B cell (primary cell): ENCODE results near the gene SCAMP4. TPM values are rescaled to one million over a fixed set of nuclear protein-coding genes. Genes with fewer than 3 reads are reported as not detected.

Experiments
- ATAC-seq: fragments of 200-7000 bp; cut with Tn5 transposase; one replicate; pipeline ENCODE4 v1.10.0; 2021; ENCODE audit warnings: low read depth, mild to moderate bottlenecking, moderate number of reproducible peaks, moderate library complexity
- CTCF ChIA-PET: fragments of 350-600 bp; sonication (Branson Sonifier 250); formaldehyde crosslinking; loops from one replicate; lab custom pipeline; 2021; ENCODE audit warnings: antibody characterized with exemption, inconsistent platforms; lab: Charles Lee
- POLR2A ChIA-PET: fragments of 350-600 bp; sonication (Branson Sonifier 250); formaldehyde crosslinking; loops from one replicate; lab custom pipeline; 2021; ENCODE audit warnings: antibody characterized with exemption; lab: Charles Lee
- DNase-seq: peaks from one replicate; pipeline ENCODE4 v3.0.0; 2013
- H2AFZ ChIP-seq: 2 replicates; pipeline ENCODE4 v1.6.1; 2012; ENCODE audit warnings: mild to moderate bottlenecking, low read depth, low read length; ENCODE audit not compliant: insufficient read depth, poor library complexity, severe bottlenecking
- H3K27ac ChIP-seq, 2 donors: 1 replicate in 1 of 2; 2 replicates in 1 of 2; pipeline ENCODE4 v1.5.1; 2012 to 2013; ENCODE audit warnings: low read length in 2 of 2, mild to moderate bottlenecking in 2 of 2, moderate library complexity in 1 of 2
- H3K27me3 ChIP-seq, 4 experiments: fragments of 200-600 bp in 1 of 4; sonication (generic) in 1 of 4; replicated peaks in 1 of 4; 1 replicate in 2 of 4; 2 replicates in 2 of 4; pipeline versions ENCODE4 v1.6.1 to v1.7.0; 2013 to 2016; ENCODE audit warnings: low read length in 3 of 4, mild to moderate bottlenecking in 2 of 4, mixed read lengths in 1 of 4, moderate library complexity in 1 of 4; ENCODE audit not compliant: insufficient read depth in 4 of 4, control insufficient read depth in 3 of 4; ENCODE audit errors: control extremely low read depth in 1 of 4
- H3K36me3 ChIP-seq, 2 experiments: replicated peaks in 1 of 2; 1 replicate in 1 of 2; 2 replicates in 1 of 2; pipeline versions ENCODE4 v1.6.1 to v1.7.1; 2013; ENCODE audit warnings: low read length in 1 of 2; ENCODE audit not compliant: insufficient read depth in 2 of 2, control insufficient read depth in 1 of 2; ENCODE audit errors: control extremely low read depth in 1 of 2, extremely low read depth in 1 of 2
- H3K4me1 ChIP-seq, 2 donors: fragments of 200-600 bp in 1 of 2; sonication (generic) in 1 of 2; 1 replicate in 1 of 2; 2 replicates in 1 of 2; pipeline versions ENCODE4 v1.5.1 to v1.6.1; 2013 to 2017; ENCODE audit warnings: low read length in 2 of 2; ENCODE audit not compliant: control insufficient read depth in 2 of 2, insufficient read depth in 2 of 2
- H3K4me2 ChIP-seq: replicated peaks from 2 replicates; pipeline ENCODE3; 2012; ENCODE audit warnings: mild to moderate bottlenecking, low read depth, low read length; ENCODE audit not compliant: poor library complexity, severe bottlenecking
- H3K4me3 ChIP-seq, 5 experiments: fragments of 200-600 bp in 1 of 5; sonication (generic) in 1 of 5; 1 replicate in 3 of 5; 2 replicates in 2 of 5; pipeline versions ENCODE4 v1.5.1 to v1.7.0; 2011 to 2016; ENCODE audit warnings: low read length in 4 of 5, mild to moderate bottlenecking in 4 of 5, low read depth in 2 of 5, control low read depth in 1 of 5, moderate library complexity in 1 of 5; ENCODE audit not compliant: insufficient read depth in 1 of 5; ENCODE audit errors: control extremely low read depth in 1 of 5, extremely low read depth in 1 of 5
- H3K79me2 ChIP-seq: fragments of 200-600 bp; sonication (generic); one replicate; pipeline ENCODE4 v1.6.0; 2016; ENCODE audit warnings: low read length; ENCODE audit not compliant: control insufficient read depth, insufficient read depth
- H3K9ac ChIP-seq: fragments of 200-600 bp; sonication (generic); 2 replicates; pipeline ENCODE4 v1.6.1; 2017; ENCODE audit warnings: mild to moderate bottlenecking, low read length, moderate library complexity
- H3K9me3 ChIP-seq, 3 donors: one replicate each; pipeline versions ENCODE4 v1.6.1 to v1.7.1; 2013; ENCODE audit warnings: low read length in 2 of 3; ENCODE audit not compliant: control insufficient read depth in 2 of 3, insufficient read depth in 1 of 3; ENCODE audit errors: control extremely low read depth in 1 of 3
- H4K20me1 ChIP-seq: 2 replicates; pipeline ENCODE4 v1.6.0; 2012; ENCODE audit warnings: mild to moderate bottlenecking, low read length; ENCODE audit not compliant: insufficient read depth, control insufficient read depth, poor library complexity, severe bottlenecking
- H3K27ac Mint-ChIP-seq: one replicate; pipeline ENCODE4 v1.8.0; 2021; ENCODE audit warnings: mixed read lengths
- H3K27me3 Mint-ChIP-seq: one replicate; pipeline ENCODE4 v1.8.0; 2021; ENCODE audit warnings: mixed read lengths
- H3K4me1 Mint-ChIP-seq: one replicate; pipeline ENCODE4 v1.8.0; 2021; ENCODE audit warnings: mixed read lengths
- H3K4me3 Mint-ChIP-seq: one replicate; pipeline ENCODE4 v1.8.0; 2021; ENCODE audit warnings: mixed read lengths
- H3K9me3 Mint-ChIP-seq: one replicate; pipeline ENCODE4 v1.8.0; 2022; ENCODE audit warnings: mixed read lengths; ENCODE audit not compliant: insufficient read depth
- CTCF ChIP-seq: fragments of 200-600 bp; IDR thresholded peaks from one replicate; pipeline ENCODE4 v1.8.0; 2022; ENCODE audit warnings: antibody characterized with exemption, mild to moderate bottlenecking
- EZH2 ChIP-seq: IDR thresholded peaks from 2 replicates; pipeline ENCODE4 v1.6.1; 2012; ENCODE audit warnings: borderline replicate concordance, low read depth, mild to moderate bottlenecking, moderate library complexity, low read length; ENCODE audit not compliant: insufficient read depth, poor library complexity, severe bottlenecking
- WGBS: methylation state at CpG from one replicate; pipeline ENCODE4 v1.1.5; 2013; ENCODE audit warnings: missing lambda C conversion rate; ENCODE audit not compliant: insufficient coverage; 5-methylcytosine and 5-hydroxymethylcytosine counted together
- intact Hi-C: fragments of 100-400 bp; cut with micrococcal nuclease; formaldehyde crosslinking; loops from one replicate; pipeline ENCODE4 v1.10.0; 2022
- polyA plus RNA-seq: library from polyadenylated mRNA; depleted of rRNA; stranded (reverse); fragments of >200 nt; gene quantifications from 2 replicates; pipeline ENCODE4 v1.2.3, GENCODE V29; 2012
- total RNA-seq, 2 donors: library from RNA; stranded (reverse); fragments of 120-200 nt in 1 of 2; gene quantifications; 1 replicate in 1 of 2; 2 replicates in 1 of 2; pipeline versions ENCODE4 v1.2.3 to v1.2.4, GENCODE V29; 2013 to 2022

The SCAMP4 gene
- total and polyA plus RNA-seq, 2 donors (not counting 1 experiment from before 2014, with no cell fraction given) = 47.9 to 60.0 TPM

GRCh38 chr19:1901940-1902404 lies 3.2 kb upstream of the SCAMP4 start:
- Histone ChIP-seq H3K79me2 (peaks cover 15% of the 10 kb centered on the region), H3K4me3 (no peak overlapping the region), H4K20me1 (peaks cover 14% of the 10 kb centered on the region), H3K4me2 (no peak overlapping the region), H3K27ac (no peak overlapping the region), H3K4me1 (peaks cover 40 to 56% of the 10 kb centered on the region in 2 donors), H3K9me3 (peaks cover 0 to 2% (median 0%) of the 10 kb centered on the region in 3 donors), H3K9ac (no peak overlapping the region), H3K36me3 (no peaks in the 10 kb centered on the region), H2AFZ (no peak overlapping the region), H3K27me3 (no peaks in the 10 kb centered on the region)
- Mint-ChIP-seq H3K4me1 (peaks cover 44% of the 10 kb centered on the region), H3K27ac (no peak overlapping the region), H3K27me3 (no peaks in the 10 kb centered on the region), H3K9me3 (no peaks in the 10 kb centered on the region), H3K4me3 (no peak overlapping the region)
- ATAC-seq (no peak), DNase-seq (no peak)
- ChIA-PET POLR2A (interaction anchor here (0.6 to 1.2 kb wide), 4 partner anchors 117 to 1136 kb away, joined by 3 to 5 read pairs (median 4); no protein-coding TSS in a partner anchor), CTCF (interaction anchor here (1.5 kb wide), 1 partner anchor 28 kb away, joined by 8 read pairs; no protein-coding TSS in a partner anchor)
- WGBS = 97% methylated on average over 13 of the region's 16 CpGs
- intact Hi-C loops = loop anchor here (10.0 kb wide), 1 partner anchor 193 kb away; the partner anchor contains the start of genes IZUMO4 and MOB3A
- no peak for TF ChIP-seq CTCF
- TF ChIP-seq EZH2 = no peak

GRCh38 chr19:1902923-1903322 lies 2.3 kb upstream of the SCAMP4 start:
- TF ChIP-seq EZH2 (no peak), CTCF (no peak)
- Histone ChIP-seq H2AFZ (no peak overlapping the region), H3K4me3 (peak overlapping the region in 3 of 5 experiments; percentile 5 to 44 (median 17)), H3K4me2 (peak overlapping the region; percentile 88), H3K27ac (peak overlapping the region; percentile 11 to 78), H3K27me3 (no peaks in the 10 kb centered on the region), H3K79me2 (peaks cover 24% of the 10 kb centered on the region), H3K36me3 (no peaks in the 10 kb centered on the region), H3K9ac (no peak overlapping the region), H4K20me1 (peaks cover 21% of the 10 kb centered on the region), H3K4me1 (peaks cover 35 to 55% of the 10 kb centered on the region in 2 donors), H3K9me3 (peaks cover 0 to 2% (median 0%) of the 10 kb centered on the region in 3 donors)
- Mint-ChIP-seq H3K27ac (peak overlapping the region; percentile 89), H3K9me3 (no peaks in the 10 kb centered on the region), H3K4me3 (peak overlapping the region; percentile 75), H3K4me1 (peaks cover 38% of the 10 kb centered on the region), H3K27me3 (no peaks in the 10 kb centered on the region)
- WGBS = 89% methylated on average over 5 of the region's 6 CpGs
- DNase-seq (no peak), ATAC-seq (no peak)
- ChIA-PET POLR2A (interaction anchor here (0.6 to 1.7 kb wide), 10 partner anchors 17 to 998 kb away, joined by 3 to 12 read pairs (median 4); partner anchors contain the start of gene ZNF57), CTCF (interaction anchor here (0.7 to 1.6 kb wide), 5 partner anchors 13 to 1585 kb away, joined by 4 to 8 read pairs (median 4); no protein-coding TSS in a partner anchor)
- intact Hi-C loops = loop anchor here (10.0 kb wide), 1 partner anchor 192 kb away; the partner anchor contains the start of genes IZUMO4 and MOB3A
